ENCODE results near the gene TEKT3.

Gene TEKT3

GRCh38 chr17:15263680-15264079 lies 77.7 kb downstream of the TEKT3 start:
- TF ChIP-seq CTCF (IDR thresholded peaks at IDR 0.05; ENCODE audit: borderline replicate concordance, control extremely low read depth, extremely low read depth, insufficient read depth, missing control alignments): no peak
- in situ Hi-C loops (cut with MboI; ENCODE audit: low sequenced_read_pairs, unreplicated experiment): no loop called here
- no peak for DNase-seq (ENCODE audit: low spot score)

DNA sequence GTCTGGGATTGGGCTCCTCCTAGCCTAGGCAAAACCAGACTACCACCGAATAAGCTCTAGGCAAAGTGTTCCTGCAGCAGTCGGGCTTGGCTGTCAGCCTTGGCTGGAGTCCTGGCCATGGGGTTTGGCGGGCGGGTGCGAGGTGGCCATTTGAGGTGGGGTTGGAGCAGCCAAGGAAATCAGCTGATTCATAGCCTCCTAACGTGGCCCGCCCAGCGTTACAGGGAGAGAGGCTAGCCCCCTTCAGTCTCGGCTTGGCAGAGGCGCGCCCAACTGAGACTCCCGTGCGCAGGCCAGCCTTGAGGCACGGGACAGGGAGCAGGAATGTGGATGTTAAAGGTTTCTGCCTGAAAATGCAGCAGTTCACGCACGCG lies 78.2 kb downstream of the TEKT3 start:
- DNase-seq (ENCODE audit: low spot score): no peak
- in situ Hi-C loops (cut with MboI; ENCODE audit: low sequenced_read_pairs, unreplicated experiment): no loop called here
- TF ChIP-seq CTCF (IDR thresholded peaks at IDR 0.05; ENCODE audit: borderline replicate concordance, control extremely low read depth, extremely low read depth, insufficient read depth, missing control alignments): no peak

DNA sequence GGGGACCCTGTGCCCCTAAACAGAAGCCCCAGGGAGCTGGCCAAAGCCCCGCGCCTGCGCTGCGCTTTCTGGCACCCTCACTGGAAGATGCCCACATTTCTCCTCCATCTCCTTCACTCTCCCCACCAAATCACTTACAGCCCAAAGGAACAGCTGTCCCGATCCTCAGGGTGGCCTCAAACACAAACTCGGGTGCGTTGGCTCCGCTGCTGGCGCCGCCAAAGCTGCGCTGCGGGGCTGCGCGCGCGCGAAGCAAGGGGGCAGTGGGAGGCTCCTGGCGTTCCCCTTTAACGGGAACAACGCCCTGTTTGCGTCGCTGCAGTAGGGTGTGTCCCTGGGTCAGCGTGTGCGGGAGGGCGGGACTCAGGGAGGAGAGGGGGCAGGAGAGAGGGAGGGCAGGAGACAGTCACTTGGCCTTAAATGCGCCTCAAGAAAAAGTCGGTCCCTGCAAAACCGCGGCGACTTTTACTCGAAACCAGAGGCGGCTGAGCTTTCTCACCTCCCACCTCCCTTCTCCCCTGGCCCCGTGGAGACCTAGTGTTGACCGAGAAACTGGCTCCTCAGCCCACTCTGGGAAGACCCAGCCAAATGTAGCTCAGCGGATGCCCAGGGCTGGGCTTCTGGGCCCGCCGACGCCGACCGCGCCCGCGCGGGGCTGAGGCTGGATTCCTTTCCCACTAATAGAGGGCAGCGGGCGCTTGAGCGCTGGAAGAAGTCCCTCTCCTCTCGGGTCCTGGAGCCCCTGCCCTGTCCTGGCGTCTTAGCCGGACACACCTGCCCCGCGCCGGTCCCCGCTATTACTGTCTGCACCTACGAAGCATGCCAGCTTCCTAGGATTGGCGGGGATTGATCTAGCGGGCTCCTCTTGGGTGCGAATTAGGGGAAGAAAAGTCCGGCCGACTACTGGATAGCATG lies 78.8 kb downstream of the TEKT3 start:
- in situ Hi-C loops (cut with MboI; ENCODE audit: low sequenced_read_pairs, unreplicated experiment): no loop called here
- no peak for DNase-seq (ENCODE audit: low spot score)
- no peak for TF ChIP-seq CTCF (IDR thresholded peaks at IDR 0.05; ENCODE audit: borderline replicate concordance, control extremely low read depth, extremely low read depth, insufficient read depth, missing control alignments)

- no peak for DNase-seq (ENCODE audit: low spot score)
- in situ Hi-C loops (cut with MboI; ENCODE audit: low sequenced_read_pairs, unreplicated experiment): no loop called here
- no peak for TF ChIP-seq CTCF (IDR thresholded peaks at IDR 0.05; ENCODE audit: borderline replicate concordance, control extremely low read depth, extremely low read depth, insufficient read depth, missing control alignments)
These were observed 79.6 kb downstream of the TEKT3 start for GRCh38 chr17:15261802-15262290.

GRCh38 chr17:15261258-15261801 lies 80.1 kb downstream of the TEKT3 start:
- peak; percentile 34 for DNase-seq (ENCODE audit: low spot score)
- in situ Hi-C loops (cut with MboI; ENCODE audit: low sequenced_read_pairs, unreplicated experiment): no loop called here
- no peak for TF ChIP-seq CTCF (IDR thresholded peaks at IDR 0.05; ENCODE audit: borderline replicate concordance, control extremely low read depth, extremely low read depth, insufficient read depth, missing control alignments)

DNA sequence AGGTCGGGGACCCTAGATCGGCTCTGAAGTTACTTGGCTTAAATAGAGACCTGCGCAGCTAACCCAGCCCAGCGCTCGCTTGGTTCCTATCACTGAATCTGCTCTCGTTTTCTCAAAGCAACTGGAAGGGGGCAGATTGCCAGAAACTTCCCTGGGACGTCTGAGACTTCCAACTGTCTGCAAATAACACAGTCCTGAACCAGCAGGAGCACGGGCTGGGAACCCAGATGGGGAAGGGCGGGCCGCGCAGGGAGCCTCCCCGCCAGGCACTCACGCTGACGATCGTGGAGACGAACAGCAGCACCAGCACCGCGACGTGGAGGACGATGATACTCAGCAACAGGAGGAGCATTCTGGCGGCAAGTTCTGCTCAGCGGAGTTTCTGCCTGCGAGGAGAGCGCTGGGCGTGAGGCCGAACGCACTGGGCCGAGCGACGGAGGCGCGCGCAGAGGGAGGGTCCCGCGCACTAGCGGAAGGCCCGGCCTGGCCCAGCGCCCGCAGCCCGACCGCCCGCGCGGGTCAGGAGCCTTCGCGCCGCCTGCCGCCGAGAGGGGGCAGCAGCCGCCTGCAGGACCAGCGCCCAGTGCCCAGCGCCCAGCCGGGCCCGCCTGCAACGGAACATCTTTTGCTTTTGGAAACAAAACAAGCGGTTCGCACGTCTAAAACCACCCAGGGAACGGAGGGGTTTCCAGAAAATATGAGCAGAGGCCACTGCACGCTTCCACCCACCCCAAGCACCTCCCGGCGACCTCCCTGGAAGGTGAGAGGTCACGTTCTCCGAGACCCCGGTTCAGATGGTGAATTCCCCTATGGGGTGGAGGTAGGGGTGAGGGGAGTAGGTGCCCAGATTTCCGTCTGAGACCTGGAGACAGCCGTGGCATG lies 80.8 kb downstream of the TEKT3 start:
- peak; percentile 70 for TF ChIP-seq CTCF (IDR thresholded peaks at IDR 0.05; ENCODE audit: borderline replicate concordance, control extremely low read depth, extremely low read depth, insufficient read depth, missing control alignments)
- in situ Hi-C loops (cut with MboI; ENCODE audit: low sequenced_read_pairs, unreplicated experiment): no loop called here
- peak; percentile 81 for DNase-seq (ENCODE audit: low spot score)
